ENCODE results near the gene C17orf113. TPM values are rescaled to one million over a fixed set of nuclear protein-coding genes. Genes with fewer than 3 reads are reported as not detected.

C17orf113 gene
- total and polyA plus RNA-seq, 2 experiments from 2014 or later = 0.29 to 2.1 TPM

- no peak for TF ChIP-seq REST (IDR thresholded peaks at IDR 0.05; ENCODE audit: unreplicated experiment)
- no peak for TF ChIP-seq EZH2 (IDR thresholded peaks at IDR 0.05; ENCODE audit: low read depth, unreplicated experiment)
- no peak for TF ChIP-seq ETS1 (IDR thresholded peaks at IDR 0.05)
- TF ChIP-seq NANOG (IDR thresholded peaks at IDR 0.05; ENCODE audit: borderline replicate concordance) = no peak
- no peak for TF ChIP-seq ZNF114 (CRISPR knock-in tag; IDR thresholded peaks at IDR 0.05)
These were observed 40.8 kb upstream of the C17orf113 start (continued) for GRCh38 chr17:42090964-42091790.

GRCh38 chr17:42088736-42089135 is 38.3 kb upstream of the C17orf113 start:
- H3K27me3 Mint-ChIP-seq (ENCODE audit: insufficient read depth, low read depth, poor library complexity) = peaks cover 2% of the 10 kb centered on the region
- H2AFZ ChIP-seq = 0 out of 2 replicates have a peak overlapping the region, but pooled peaks have one; percentile 52
- no peak overlapping the region for H3K27ac ChIP-seq (ENCODE audit: low read depth)
- H4K20me1 ChIP-seq (replicated peaks; ENCODE audit: insufficient read depth) = no peaks in the 10 kb centered on the region
- H3K27me3 ChIP-seq (ENCODE audit: insufficient read depth) = no peaks in the 10 kb centered on the region
- no peak overlapping the region for H3K4me3 Mint-ChIP-seq
- no peaks in the 10 kb centered on the region for H3F3A ChIP-seq (replicated peaks; ENCODE audit: low read depth)
- ATAC-seq (no peak), DNase-seq (ENCODE audit: low spot score) (no peak)
- H3K27ac Mint-ChIP-seq = no peak overlapping the region
- peaks cover 15% of the 10 kb centered on the region for H3K4me1 Mint-ChIP-seq
- no peak overlapping the region for H3K4me3 ChIP-seq
- 0 out of 2 replicates have a peak, but pooled peaks cover 4% of the 10 kb centered on the region for H3K4me1 ChIP-seq (ENCODE audit: insufficient read depth)
- no peaks in the 10 kb centered on the region for H3K79me2 ChIP-seq (replicated peaks; ENCODE audit: insufficient read depth)
- no peaks in the 10 kb centered on the region for H3K36me3 ChIP-seq (ENCODE audit: insufficient read depth)
- H3K4me2 ChIP-seq = no peak overlapping the region
- no peaks in the 10 kb centered on the region for H3K36me3 Mint-ChIP-seq (ENCODE audit: low read depth)
- H3K9me3 Mint-ChIP-seq = no peaks in the 10 kb centered on the region
- H3K9me2 ChIP-seq (ENCODE audit: insufficient read depth) = no peaks in the 10 kb centered on the region
- TF ChIP-seq ZNF462 (CRISPR knock-in tag; IDR thresholded peaks at IDR 0.05) = no peak
- no peak for TF ChIP-seq NANOG (IDR thresholded peaks at IDR 0.05; ENCODE audit: borderline replicate concordance)
- TF ChIP-seq ETS1 (IDR thresholded peaks at IDR 0.05) = no peak
- no peak for TF ChIP-seq ZNF114 (CRISPR knock-in tag; IDR thresholded peaks at IDR 0.05)
- TF ChIP-seq CTCF (conservative IDR thresholded peaks at IDR 0.05; ENCODE audit: low read depth in 2 of 2) = no peak
- TF ChIP-seq CREB1 (CRISPR knock-in tag; IDR thresholded peaks at IDR 0.05; ENCODE audit: low read depth) = no peak
- TF ChIP-seq ZNF331 (CRISPR knock-in tag; IDR thresholded peaks at IDR 0.05; ENCODE audit: low read depth) = no peak
